Measurements from ENCODE around the gene QRFP.
A peak's percentile ranks its signal among the peaks of the same experiment; 100 is the strongest.

DNA sequence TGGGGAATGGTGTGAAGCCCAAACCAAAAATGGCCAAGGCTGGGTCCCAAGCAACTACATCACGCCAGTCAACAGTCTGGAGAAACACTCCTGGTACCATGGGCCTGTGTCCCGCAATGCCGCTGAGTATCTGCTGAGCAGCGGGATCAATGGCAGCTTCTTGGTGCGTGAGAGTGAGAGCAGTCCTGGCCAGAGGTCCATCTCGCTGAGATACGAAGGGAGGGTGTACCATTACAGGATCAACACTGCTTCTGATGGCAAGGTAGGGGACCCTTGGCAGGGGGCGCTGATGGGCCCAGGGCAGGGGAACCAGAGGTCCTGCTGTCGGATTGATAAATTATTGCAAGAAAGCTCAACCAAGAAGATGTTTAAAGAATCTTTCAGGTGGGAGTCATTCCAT, 41.8 kb downstream of the QRFP start:
- TF ChIP-seq, protein P1, sequence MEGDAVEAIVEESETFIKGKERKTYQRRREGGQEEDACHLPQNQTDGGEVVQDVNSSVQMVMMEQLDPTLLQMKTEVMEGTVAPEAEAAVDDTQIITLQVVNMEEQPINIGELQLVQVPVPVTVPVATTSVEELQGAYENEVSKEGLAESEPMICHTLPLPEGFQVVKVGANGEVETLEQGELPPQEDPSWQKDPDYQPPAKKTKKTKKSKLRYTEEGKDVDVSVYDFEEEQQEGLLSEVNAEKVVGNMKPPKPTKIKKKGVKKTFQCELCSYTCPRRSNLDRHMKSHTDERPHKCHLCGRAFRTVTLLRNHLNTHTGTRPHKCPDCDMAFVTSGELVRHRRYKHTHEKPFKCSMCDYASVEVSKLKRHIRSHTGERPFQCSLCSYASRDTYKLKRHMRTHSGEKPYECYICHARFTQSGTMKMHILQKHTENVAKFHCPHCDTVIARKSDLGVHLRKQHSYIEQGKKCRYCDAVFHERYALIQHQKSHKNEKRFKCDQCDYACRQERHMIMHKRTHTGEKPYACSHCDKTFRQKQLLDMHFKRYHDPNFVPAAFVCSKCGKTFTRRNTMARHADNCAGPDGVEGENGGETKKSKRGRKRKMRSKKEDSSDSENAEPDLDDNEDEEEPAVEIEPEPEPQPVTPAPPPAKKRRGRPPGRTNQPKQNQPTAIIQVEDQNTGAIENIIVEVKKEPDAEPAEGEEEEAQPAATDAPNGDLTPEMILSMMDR (conservative IDR thresholded peaks at IDR 0.05; ENCODE audit: low read depth, low read length) = 0 out of 2 replicates have a peak, but pooled peaks have one; percentile 18
- no peak for TF ChIP-seq EZH2 (IDR thresholded peaks at IDR 0.05; ENCODE audit: low read length, unreplicated experiment)
